ENCODE measurements around the gene PLCH1.

DNA sequence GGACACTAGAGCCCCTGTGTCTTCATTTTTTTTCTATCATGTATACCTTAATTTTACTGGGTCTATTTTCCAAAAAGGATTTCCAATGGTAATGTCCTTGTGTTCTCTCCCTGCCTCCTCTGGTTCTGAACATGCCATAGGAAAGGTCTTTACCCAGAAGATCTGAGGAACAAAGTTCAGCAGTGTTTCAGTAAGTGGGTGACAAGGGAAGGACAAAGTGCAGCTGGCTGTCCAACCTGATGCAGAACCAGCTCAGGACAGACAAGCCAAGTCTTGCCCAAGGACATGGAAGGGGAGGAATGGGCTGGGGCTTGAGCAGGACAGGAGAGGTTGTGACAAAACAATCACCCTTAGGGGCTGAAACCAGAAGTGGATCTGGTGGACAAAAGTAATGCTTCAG, 390.2 kb downstream of the PLCH1 start:
- no peak for TF ChIP-seq CTCF (IDR thresholded peaks at IDR 0.05)
- no peak for TF ChIP-seq EZH2 (IDR thresholded peaks at IDR 0.05; ENCODE audit: borderline replicate concordance, insufficient read depth, low read depth, low read length, poor library complexity, severe bottlenecking)

All from B cell (primary cell).